Hematopoietic multipotent progenitor cell treated with erythropoietin and hydrocortisone succinate and interleukin-3 and kit ligand, for 4 days (in vitro differentiated cells): Measurements from ENCODE around the gene TAS2R8.
"Not testable (repeated sequence)": the region's sequence is repeated elsewhere in the genome, so short reads cannot be mapped to it uniquely, and the experiment has no call there.

Experiments used
- DNase-seq: peaks from one replicate; pipeline ENCODE4 v3.0.0-alpha.2; 2015

The TAS2R8 gene, protein sequence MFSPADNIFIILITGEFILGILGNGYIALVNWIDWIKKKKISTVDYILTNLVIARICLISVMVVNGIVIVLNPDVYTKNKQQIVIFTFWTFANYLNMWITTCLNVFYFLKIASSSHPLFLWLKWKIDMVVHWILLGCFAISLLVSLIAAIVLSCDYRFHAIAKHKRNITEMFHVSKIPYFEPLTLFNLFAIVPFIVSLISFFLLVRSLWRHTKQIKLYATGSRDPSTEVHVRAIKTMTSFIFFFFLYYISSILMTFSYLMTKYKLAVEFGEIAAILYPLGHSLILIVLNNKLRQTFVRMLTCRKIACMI

DNA sequence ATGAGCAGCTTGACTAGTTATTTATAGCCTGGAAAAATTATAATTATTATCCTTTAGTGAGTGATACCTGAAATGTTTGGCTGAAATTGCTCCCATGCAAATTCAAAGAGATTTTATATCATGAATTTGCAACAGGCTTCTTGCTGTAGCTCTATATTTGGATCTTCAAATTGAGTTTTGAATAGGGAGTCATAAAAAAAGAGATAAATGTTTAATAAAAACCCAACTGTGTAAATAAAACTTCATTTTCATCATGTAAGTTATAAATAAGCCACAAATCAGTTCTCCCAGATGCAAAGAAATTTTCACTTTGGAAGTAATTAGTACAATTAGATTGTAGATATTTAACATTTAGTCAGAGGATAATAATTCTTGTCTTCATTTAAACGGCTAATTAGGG is at the start of gene TAS2R8:
TSS of gene TAS2R8 (minus strand) at position 101 of the 400 bp plus-strand sequence. CDS start 306 bp downstream, outside the sequence.
- DNase-seq: no peak

DNA sequence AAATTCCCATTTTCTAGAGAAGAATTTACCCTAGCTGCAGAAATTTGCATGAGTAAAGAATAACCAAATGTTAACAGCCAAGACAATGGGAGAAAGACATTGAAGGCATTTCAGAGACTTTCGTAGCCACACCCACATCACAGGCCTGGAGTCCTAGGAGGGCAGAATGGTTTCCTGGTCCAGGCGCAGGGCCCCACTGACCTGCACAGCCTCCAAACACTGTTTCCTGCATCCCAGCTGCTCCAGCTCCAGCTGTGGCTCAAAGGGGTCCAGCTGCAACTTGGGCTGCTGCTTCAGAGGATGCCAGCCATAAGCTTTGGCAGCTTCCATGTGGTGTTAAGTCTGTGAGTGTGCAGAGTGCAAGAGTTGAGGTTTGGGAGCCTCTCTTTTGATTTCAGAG is 48.7 kb upstream of the TAS2R8 start:
- DNase-seq: no peak

DNA sequence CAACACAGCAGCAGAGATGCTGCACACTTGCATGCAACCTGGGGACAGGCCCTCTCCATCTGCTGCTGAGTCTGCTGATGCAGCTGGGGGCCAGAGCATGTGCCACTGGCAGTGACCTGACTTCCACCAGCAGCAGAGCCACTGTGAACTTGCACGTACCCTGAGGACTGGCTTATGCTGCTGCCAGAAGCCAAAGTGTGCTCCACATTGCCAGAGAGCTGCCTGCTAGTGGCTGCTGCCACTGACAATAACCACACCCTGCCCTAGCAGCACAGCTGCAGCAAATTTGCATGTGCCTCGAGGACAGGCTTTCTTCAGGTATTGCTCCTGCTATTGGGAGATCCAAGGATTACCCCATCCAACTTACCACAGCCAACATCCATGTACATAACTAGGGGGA is 46.7 kb upstream of the TAS2R8 start:
- no peak for DNase-seq

DNA sequence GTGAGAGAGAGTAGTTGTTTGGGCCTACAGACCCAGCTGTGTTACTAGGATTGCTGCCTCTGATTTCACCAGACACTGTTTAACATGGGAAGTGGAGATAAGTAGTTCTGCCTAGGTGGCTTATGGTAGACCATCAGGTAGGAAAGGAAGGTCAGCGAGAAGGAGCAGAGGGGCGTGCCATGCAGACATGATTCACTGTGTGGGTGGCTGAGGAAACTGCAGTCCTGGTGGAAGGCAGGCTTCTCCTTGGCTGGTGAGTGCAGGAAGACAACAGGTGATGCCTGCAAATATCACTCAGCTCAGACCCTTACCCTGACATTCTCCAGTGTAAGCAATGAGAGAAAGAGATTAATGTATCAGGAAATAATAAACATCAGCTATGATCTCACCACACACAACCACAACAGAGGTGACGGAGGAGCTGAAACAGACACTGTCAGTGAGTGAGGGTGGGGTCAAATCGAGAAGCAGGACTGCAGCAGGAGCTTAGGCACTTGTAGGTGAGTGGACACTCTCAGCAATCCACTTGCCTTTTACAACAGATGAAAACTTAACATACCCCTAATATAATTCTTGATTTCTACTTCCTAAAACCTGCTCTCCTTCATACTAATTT is 44.3 kb upstream of the TAS2R8 start:
- DNase-seq: no peak

DNA sequence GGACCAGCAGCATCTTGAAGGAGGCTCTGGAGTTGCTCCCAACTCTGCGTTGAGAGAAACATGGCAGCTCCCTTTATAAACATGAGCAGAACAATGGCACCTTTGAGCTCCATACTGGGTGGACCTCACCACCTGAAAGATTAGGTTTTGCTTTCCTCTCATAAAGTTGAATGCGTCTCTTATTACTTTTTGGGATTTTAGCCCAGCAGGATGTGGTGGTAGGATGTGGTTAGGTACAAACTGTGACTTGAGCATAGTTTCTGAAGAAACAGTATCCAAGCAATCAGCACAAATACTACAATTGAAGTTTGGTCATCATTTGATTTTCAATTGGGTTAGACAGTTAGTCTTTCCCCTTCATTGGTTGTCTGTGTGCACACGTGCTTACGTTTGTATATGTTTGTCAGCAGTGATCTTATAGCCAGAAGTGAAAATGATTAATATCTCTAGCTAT is 42.4 kb upstream of the TAS2R8 start, which contains the start of gene PRR4:
TSS of gene PRR4 (minus strand) at position 51 of the 454 bp plus-strand sequence. CDS start at position 13, 38 bp downstream.
- DNase-seq: peak; percentile 18

DNA sequence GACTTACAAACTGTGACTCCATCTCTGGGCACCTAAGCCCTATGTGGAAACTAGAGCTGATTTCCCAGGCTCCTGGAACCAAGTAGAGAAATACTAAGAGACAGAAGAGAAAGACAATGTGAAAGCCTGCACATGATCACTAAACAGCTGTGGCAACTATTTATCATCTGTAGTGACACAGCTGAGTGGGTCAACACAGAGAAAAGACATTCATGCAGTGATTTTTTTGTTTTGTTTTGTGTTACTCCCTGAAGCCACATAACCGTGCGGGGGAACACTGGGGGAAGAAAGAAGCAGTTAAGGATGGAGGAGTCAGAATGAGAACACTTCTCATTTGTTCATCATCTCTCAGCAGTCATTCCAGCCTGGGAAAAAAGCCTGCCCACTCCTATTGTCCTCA is 40.7 kb upstream of the TAS2R8 start:
- no peak for DNase-seq

DNA sequence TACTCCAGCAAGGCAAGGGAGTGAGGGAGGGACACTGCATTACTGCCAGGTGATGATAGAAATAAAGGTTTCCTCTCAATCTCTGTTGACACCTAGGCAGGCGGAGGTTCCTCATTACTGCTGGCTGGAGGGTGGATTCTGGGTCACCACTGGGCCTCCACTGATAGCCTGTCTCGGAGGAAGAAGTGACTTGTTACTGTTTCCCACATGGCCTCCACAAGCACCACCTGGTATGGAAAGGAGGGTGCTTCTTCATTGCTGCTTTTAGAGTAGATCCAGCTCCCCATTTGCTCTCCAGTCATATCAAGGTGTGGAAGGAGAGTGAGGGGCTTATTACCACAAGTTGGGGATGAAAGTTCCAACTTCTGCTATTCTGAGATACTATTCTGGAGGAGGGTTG is 35.8 kb upstream of the TAS2R8 start:
- no peak for DNase-seq

DNA sequence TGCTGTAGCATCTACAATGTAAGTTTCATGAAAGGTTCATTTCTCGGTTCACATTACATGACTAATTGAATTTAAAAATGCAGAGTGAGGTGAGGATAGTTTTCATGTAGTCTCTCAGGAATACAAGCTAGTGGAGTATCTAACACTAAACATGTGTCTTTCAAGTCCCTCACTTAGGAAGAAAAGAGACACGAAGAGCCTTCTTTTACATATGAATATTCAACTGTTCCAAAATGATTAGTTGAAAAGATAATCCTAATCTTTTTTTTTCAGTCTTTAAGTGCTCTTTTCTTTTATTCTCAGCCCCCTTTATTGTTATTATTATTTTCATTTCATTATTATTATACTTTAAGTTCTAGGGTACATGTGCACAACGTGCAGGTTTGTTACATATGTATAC is 31.4 kb upstream of the TAS2R8 start:
- DNase-seq: no peak

DNA sequence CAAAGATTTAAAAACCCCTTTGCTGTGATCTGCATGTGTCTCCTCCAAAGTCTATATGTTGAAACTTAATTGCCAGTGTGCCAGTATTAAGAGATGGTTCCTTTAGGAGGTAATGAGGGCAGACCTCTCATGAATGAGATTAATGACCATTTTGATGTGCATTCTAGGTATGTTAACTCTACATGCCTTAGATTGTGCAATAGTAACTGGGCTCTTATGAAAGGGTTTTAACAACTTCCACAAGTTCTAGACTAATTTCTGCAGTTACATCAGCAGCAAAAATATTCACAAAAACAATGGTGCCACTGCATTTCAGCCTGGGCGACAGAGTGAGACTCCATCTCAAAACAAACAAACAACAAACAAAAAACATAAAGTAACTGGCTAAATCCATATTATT is 22.9 kb upstream of the TAS2R8 start:
- DNase-seq: no peak

DNA sequence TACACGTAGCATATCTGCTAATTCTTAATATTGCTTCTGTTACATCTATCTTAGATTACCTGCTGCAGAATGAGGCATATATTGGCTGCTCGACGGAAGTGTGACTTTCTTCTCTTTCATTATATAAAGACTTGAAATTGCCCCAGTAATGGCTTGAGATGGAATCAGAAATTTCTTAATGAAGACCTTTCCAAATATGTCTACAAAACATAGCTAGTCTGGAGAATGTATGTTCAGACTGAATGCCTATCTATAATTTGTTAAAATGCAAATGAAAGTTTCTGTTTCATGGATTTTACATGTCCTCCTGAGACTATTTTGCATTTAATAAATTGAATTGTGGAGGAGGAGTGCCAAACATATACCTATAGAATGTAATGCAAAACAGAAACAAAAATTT is 19.2 kb upstream of the TAS2R8 start, which contains the start of gene TAS2R10:
TSS of gene TAS2R10 (minus strand) at position 101 of the 400 bp plus-strand sequence. CDS start at position 12, 89 bp downstream.
- DNase-seq: no peak

DNA sequence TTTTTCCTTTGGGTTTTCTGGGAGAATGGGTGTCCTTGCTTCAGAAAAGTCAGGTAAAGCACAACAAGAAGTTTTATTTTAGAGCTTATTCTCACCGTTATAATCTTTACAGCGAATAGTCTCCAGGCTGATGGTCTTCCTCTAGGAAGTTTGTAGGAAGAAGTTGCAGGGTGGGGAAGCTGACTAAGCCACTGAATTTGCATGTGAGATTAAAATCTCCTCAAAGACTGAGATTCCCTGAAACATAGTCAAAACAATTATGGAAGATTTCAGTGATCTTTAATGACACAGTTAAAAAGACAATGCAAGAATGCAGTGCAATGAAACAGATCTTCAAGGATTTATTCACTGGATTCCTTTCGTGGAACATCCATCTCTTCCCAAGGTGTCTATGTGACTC is 17.9 kb upstream of the TAS2R8 start:
- no peak for DNase-seq

DNA sequence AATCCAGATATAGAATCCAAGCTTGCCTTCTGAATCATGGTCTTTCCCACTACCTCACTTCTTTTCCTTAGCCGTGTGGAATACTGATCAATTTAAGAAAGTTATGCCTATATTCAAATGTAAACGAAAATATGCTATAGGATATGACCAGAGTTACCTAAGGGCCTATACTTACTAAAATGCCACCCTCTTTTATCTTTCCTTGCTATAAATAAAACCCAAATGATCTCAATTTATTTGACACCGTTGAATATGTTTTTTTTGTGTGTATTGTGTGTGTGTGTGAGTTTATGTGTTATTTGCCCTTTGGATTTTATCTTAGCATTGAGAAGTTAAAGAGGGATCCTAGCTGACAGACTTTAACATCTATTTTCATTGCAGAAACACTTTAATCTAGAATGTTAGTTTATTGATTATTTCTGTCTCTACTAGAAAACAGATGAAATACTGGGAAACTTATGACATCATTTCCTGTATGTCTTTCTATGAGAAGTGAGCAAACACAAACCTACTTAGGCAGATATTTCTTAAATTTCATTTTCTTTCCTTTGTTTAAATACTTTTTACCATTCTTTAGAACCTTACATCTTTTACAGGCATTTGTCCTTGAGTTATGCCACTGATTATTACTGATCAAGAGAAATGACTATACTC is 4.9 kb upstream of the TAS2R8 start:
- DNase-seq: no peak

DNA sequence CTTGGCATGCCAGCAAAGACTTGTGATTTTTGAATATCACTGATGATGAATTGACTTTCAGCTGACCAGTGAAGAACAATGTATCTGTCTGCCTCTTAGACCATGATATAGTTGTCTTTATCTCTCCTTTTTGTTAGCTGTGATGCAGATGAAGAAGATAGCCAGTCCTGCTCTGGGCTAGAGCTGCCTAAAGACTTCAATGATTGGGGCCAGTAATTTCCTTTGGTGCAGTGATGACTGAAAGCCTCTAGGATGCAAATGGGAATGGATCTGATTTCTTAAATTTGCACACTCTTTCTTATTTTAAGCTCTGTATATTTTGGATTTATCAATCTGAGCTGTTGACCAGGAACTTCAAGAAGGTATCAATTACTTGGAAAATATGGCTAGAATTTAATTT is 3.0 kb upstream of the TAS2R8 start, which contains the start of gene TAS2R9:
TSS of gene TAS2R9 (minus strand) at position 101 of the 400 bp plus-strand sequence. CDS start at position 8, 93 bp downstream.
- no peak for DNase-seq

DNA sequence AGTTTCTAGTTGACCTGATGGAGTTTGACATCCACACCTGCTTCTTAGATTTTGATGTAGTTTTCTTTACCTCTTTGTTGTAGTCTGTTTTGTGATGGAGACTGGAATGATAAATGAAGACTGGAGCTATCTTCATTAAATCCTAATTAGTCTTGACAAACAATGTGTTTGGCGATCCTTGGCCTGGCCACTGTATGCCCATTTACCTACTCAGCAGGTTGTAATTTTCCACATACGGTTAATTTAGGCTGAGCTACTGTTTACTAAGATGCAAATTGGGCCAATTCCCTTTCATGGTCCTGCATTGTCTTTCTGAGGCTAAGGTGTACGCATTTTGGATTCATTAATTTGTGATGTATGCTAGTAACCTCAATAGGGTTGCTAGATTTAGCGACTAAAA is 4.5 kb downstream of the TAS2R8 start, which contains the start of gene TAS2R7:
TSS of gene TAS2R7 (minus strand) at position 41 of the 400 bp plus-strand sequence. CDS start 57 bp downstream, outside the sequence.
- DNase-seq: no peak

DNA sequence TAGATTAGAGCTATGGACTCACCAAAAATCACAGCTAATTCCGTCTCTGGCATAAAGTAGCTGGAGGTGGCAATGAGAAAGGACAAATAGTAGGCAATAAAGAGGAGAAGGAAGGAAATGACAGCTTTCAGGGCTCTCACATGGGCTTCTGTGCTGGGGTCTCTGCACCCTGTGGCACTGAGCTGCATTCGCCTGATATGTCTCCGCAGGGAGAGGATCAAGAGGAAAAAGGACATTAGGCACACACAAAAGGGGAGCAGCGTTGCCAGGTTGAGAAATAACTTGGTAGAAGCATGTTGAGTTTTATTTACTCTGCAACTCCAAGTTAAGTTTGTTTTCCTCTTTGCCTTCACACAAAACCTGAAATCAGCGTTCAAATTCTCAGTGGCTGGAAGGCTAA is 5.3 kb downstream of the TAS2R8 start:
- no peak for DNase-seq

DNA sequence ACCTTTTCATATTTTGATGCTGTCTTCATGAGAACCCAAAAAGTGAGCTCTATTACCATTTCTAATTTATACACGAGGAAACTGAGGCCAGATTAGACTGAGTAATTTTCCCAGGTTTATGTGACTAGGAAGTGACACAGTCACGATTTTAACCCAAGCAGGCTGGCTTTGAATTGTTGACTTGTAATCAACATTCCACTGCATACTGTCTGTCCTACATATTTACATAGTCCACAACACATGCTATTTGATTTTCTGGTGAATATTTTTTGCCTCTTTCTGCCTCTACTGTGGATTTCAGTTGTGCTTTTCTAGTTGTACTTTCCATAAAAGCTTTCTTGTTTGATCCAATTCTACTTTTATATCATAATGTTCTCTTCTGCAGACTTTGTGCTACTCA is 12.9 kb downstream of the TAS2R8 start:
- DNase-seq: no peak

DNA sequence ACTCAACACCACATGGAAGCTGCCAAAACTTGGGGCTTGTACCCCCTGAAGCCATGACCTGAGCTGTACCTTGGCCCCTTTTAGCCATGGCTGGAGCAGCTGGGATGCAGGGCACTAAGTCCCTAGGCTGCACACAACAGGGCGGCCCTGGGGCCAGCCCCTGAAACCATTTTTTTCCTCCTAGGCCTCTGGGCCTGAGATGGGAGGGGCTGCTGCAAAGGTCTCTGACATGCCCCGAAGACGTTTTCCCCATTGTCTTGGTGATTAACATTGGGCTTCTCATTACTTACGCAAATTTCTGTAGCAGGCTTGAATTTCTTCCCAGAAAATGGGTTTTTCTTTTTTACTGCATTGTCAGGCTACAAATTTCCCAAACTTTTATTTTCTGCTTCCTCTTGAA is 15.3 kb downstream of the TAS2R8 start:
- not testable (repeated sequence) for DNase-seq

DNA sequence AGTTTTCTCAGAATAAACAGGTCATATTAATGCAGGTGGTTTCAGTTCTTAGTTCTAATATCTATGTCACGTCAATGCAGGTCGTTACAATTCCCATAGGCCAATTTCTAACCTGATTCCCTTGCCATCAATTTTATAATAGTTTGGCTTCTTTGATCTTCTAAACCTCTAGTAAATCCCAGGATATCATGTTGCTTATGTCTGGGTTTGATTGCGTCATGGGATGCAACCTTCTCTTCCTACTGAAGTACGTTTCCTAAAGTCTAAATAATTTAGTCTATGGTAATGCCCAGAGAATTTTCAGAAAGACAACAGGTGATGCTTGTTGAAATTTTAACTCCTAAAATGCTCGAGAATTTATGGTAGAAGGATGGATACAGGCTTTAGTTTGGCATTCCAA is 23.8 kb downstream of the TAS2R8 start:
- no peak for DNase-seq

DNA sequence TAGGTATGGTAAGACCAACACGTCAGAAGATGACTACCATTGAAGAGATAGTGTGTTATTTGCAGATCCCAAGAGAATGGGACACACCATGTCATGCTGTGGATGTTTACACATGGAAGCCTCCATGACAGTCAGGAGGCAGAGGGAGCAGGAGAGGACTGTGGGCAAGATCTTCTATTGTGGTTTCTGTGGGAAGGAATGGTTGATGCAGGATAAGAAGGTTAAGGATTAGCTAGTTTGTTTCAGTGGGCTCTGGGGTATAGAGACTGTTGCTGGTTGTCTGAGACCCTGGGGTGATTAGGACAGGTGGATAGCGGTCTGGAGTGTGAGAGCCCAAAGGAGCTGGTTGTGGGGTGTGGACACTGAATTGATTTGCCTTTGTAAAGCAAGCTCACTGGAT is 28.0 kb downstream of the TAS2R8 start:
- peak; percentile 28 for DNase-seq

DNA sequence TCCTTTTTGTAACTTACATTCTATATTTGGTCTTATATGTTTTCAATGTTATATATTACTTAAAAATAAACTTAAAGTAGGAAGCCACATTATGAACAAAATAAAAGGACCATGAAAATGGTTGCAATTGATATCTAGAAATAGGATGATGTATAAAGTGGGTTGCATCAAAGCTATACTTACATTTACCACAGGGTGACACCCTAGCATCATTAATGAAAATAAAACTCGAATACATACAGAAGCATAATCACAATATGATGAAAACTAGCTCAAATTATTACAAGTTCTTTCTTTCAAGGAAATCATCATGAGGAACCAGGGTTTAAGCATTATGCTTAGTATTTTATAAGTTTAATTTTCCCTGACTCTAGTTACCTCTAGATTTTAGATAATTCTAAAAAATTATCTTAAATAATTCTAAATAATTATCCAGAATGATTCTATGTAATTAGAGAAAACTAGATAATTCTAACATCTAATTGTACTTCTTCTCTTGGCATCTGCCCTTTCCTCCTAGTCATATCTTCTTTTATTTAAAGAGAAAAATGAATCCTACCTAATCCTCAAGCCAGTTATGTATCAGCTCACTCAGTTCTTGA is 35.9 kb downstream of the TAS2R8 start:
- DNase-seq: peak; percentile 75

DNA sequence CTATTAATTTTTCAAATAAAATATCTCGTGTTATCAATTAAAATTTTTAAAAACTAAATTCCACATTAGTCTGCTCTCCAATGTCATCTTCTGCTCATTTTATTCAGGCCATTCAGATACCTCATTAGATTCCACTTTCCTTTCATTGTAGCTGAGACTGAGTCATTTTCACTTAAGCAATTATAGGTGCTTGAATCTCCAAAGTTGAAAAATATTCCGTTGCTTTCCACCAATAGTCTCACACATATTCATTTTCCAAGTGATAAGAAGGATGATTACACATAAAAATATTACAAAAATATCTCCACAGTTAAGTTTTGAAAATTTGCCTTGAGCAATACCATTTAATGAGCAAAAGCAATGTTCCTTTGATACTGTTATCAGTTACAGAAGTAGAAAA is 47.4 kb downstream of the TAS2R8 start:
- no peak for DNase-seq

DNA sequence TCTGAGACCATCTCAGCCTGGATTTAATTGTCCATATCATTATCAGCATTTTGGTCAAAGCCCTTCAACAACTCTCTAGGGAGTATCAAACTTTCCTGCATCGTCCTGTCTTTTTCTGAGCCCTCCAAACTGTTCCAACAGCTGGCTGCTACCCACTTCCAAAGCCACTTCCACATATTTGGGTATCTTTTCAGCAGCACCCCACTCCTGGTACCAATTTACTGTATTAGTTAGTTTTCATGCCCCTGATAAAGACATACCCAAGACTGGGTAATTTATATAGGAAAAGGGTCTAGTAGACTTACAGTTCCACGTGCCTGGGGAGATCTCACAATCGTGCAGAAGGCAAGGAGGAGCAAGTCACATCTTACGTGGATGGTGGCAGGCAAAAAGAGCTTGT is 50.9 kb downstream of the TAS2R8 start:
- DNase-seq: no peak
